ENCODE measurements around the gene CUL1.

Gene CUL1

GRCh38 chr7:148738737-148739535 lies 40.2 kb downstream of the CUL1 start:
- peaks cover 12% of the 10 kb centered on the region; the same call in 1 of the 2 replicates for H3K9me3 ChIP-seq (ENCODE audit: control insufficient read depth, insufficient read depth, low read length)
- H3K4me1 ChIP-seq (ENCODE audit: control insufficient read depth, low read length), result no peaks in the 10 kb centered on the region
- peaks cover 97% of the 10 kb centered on the region for H3K36me3 ChIP-seq (ENCODE audit: control insufficient read depth, low read length)
- peaks cover 86% of the 10 kb centered on the region for H3K79me2 ChIP-seq (ENCODE audit: control insufficient read depth, low read length)
- no peak overlapping the region for H3K27ac ChIP-seq (ENCODE audit: low read depth, low read length)
- no peak overlapping the region for H3K4me2 ChIP-seq (ENCODE audit: low read length)
- no peak overlapping the region for H3K4me3 ChIP-seq (ENCODE audit: low read length)
- 0 out of 2 replicates have a peak, but pooled peaks cover 2% of the 10 kb centered on the region for H4K20me1 ChIP-seq (ENCODE audit: control insufficient read depth, insufficient read depth, low read depth, low read length)
- H3K27me3 ChIP-seq (ENCODE audit: control insufficient read depth, low read length), result no peaks in the 10 kb centered on the region
- TF ChIP-seq EZH2phosphoT487 (IDR thresholded peaks at IDR 0.05; ENCODE audit: borderline replicate concordance, low read length) (no peak), CTCF (IDR thresholded peaks at IDR 0.05; ENCODE audit: low read depth, low read length, poor library complexity, severe bottlenecking) (no peak)
- H3K9me2 ChIP-seq (replicated peaks; ENCODE audit: control insufficient read depth, low read length), result no peaks in the 10 kb centered on the region
- no peaks in the 10 kb centered on the region for H3F3A ChIP-seq (ENCODE audit: control insufficient read depth, insufficient read depth)

GRCh38 chr7:148746135-148746534 lies 47.4 kb downstream of the CUL1 start:
- Histone ChIP-seq H3K27me3 (ENCODE audit: control insufficient read depth, low read length) (no peaks in the 10 kb centered on the region), H4K20me1 (ENCODE audit: control insufficient read depth, insufficient read depth, low read depth, low read length) (no peaks in the 10 kb centered on the region), H3K9me2 (replicated peaks; ENCODE audit: control insufficient read depth, low read length) (no peaks in the 10 kb centered on the region), H3K79me2 (ENCODE audit: control insufficient read depth, low read length) (peaks cover 63% of the 10 kb centered on the region), H3F3A (ENCODE audit: control insufficient read depth, insufficient read depth) (no peaks in the 10 kb centered on the region), H3K4me2 (ENCODE audit: low read length) (no peak overlapping the region), H3K27ac (ENCODE audit: low read depth, low read length) (no peak overlapping the region), H3K4me3 (ENCODE audit: low read length) (no peak overlapping the region), H3K36me3 (ENCODE audit: control insufficient read depth, low read length) (peaks cover 64% of the 10 kb centered on the region), H3K4me1 (ENCODE audit: control insufficient read depth, low read length) (no peaks in the 10 kb centered on the region), H3K9me3 (ENCODE audit: control insufficient read depth, insufficient read depth, low read length) (peaks cover 10% of the 10 kb centered on the region; the same call in 1 of the 2 replicates)
- no peak for TF ChIP-seq CTCF (IDR thresholded peaks at IDR 0.05; ENCODE audit: low read depth, low read length, poor library complexity, severe bottlenecking)
- no peak for TF ChIP-seq EZH2phosphoT487 (IDR thresholded peaks at IDR 0.05; ENCODE audit: borderline replicate concordance, low read length)

- no peaks in the 10 kb centered on the region for H3K9me2 ChIP-seq (replicated peaks; ENCODE audit: control insufficient read depth, low read length)
- no peak overlapping the region for H3K4me2 ChIP-seq (ENCODE audit: low read length)
- no peaks in the 10 kb centered on the region for H3K4me1 ChIP-seq (ENCODE audit: control insufficient read depth, low read length)
Measured at GRCh38 chr7:148747274-148747673, 48.6 kb downstream of the CUL1 start.

More at GRCh38 chr7:148747274-148747673, 48.6 kb downstream of the CUL1 start:
- Histone ChIP-seq H3K9me3 (ENCODE audit: control insufficient read depth, insufficient read depth, low read length) (peaks cover 4% of the 10 kb centered on the region; the same call in 1 of the 2 replicates), H3K36me3 (ENCODE audit: control insufficient read depth, low read length) (peaks cover 53% of the 10 kb centered on the region), H3K27ac (ENCODE audit: low read depth, low read length) (no peak overlapping the region), H4K20me1 (ENCODE audit: control insufficient read depth, insufficient read depth, low read depth, low read length) (no peaks in the 10 kb centered on the region), H3K4me3 (ENCODE audit: low read length) (no peak overlapping the region), H3K27me3 (ENCODE audit: control insufficient read depth, low read length) (no peaks in the 10 kb centered on the region), H3K79me2 (ENCODE audit: control insufficient read depth, low read length) (peaks cover 64% of the 10 kb centered on the region), H3F3A (ENCODE audit: control insufficient read depth, insufficient read depth) (no peaks in the 10 kb centered on the region)
- TF ChIP-seq CTCF (IDR thresholded peaks at IDR 0.05; ENCODE audit: low read depth, low read length, poor library complexity, severe bottlenecking) (no peak), EZH2phosphoT487 (IDR thresholded peaks at IDR 0.05; ENCODE audit: borderline replicate concordance, low read length) (no peak)
